Panc1 (cell line): ENCODE measurements around the gene IDUA. TPM values are rescaled to one million over a fixed set of nuclear protein-coding genes. Genes with fewer than 3 reads are reported as not detected.
A peak's percentile ranks its signal among the peaks of the same experiment; 100 is the strongest.

Experiments used
- ATAC-seq: fragments of 200-7000 bp; cut with Tn5 transposase; 2 replicates; pipeline ENCODE4 v1.9.1; 2020; ENCODE audit warnings: mild to moderate bottlenecking, moderate library complexity
- BruUV-seq: library from RNA; stranded (reverse); fragments of 400-500 nt; replicated peaks from 2 replicates; lab custom pipeline; 2021; lab: Mats Ljungman, UMichigan
- CTCF ChIA-PET: fragments of 300-600 bp; sonication (Branson Sonifier 250); formaldehyde crosslinking; loops from one replicate; lab custom pipeline; 2022; ENCODE audit warnings: antibody characterized with exemption; lab: Charles Lee
- POLR2A ChIA-PET: fragments of 300-600 bp; sonication (Branson Sonifier 250); formaldehyde crosslinking; loops from one replicate; lab custom pipeline; 2022; ENCODE audit warnings: antibody characterized with exemption; lab: Charles Lee
- DNase-seq: peaks from one replicate; pipeline ENCODE4 v3.0.0-alpha.2; 2010; ENCODE audit warnings: low read depth, low spot score
- H3K27ac ChIP-seq: 2 replicates; pipeline ENCODE4 v1.5.1; 2011; ENCODE audit warnings: mild to moderate bottlenecking, low read length, inconsistent platforms
- H3K27me3 ChIP-seq: fragments of 200-500 bp; sonication (Bioruptor generic); 2 replicates; pipeline ENCODE4 v1.6.0; 2014; ENCODE audit warnings: low read length, inconsistent platforms; ENCODE audit not compliant: control insufficient read depth, insufficient read depth
- H3K36me3 ChIP-seq: fragments of 200-500 bp; sonication (Bioruptor generic); 2 replicates; pipeline ENCODE4 v1.5.1; 2014; ENCODE audit warnings: inconsistent platforms, mild to moderate bottlenecking, low read length, moderate library complexity; ENCODE audit not compliant: control insufficient read depth, insufficient read depth
- H3K4me1 ChIP-seq: 2 replicates; pipeline ENCODE4 v1.5.1; 2011; ENCODE audit warnings: inconsistent platforms, mild to moderate bottlenecking, low read length, moderate library complexity; ENCODE audit not compliant: control insufficient read depth, insufficient read depth
- H3K4me3 ChIP-seq, 2 experiments: 2 replicates each; pipeline ENCODE4 v1.5.1; 2011 to 2012; ENCODE audit warnings: low read depth in 2 of 2, low read length in 2 of 2, mild to moderate bottlenecking in 2 of 2, inconsistent platforms in 1 of 2, moderate library complexity in 1 of 2
- H3K9me3 ChIP-seq: fragments of 200-500 bp; sonication (Bioruptor generic); 2 replicates; pipeline ENCODE4 v1.5.1; 2014; ENCODE audit warnings: low read depth, mild to moderate bottlenecking, inconsistent platforms, low read length, moderate library complexity; ENCODE audit not compliant: control insufficient read depth, insufficient read depth
- CTCF ChIP-seq: fragments of 450-650 bp; IDR thresholded peaks from 2 replicates; pipeline ENCODE4 v1.5.1; 2017; ENCODE audit warnings: mild to moderate bottlenecking
- POLR2AphosphoS5 ChIP-seq: IDR thresholded peaks from 2 replicates; pipeline ENCODE4 v1.6.1; 2012; ENCODE audit warnings: mild to moderate bottlenecking, low read depth, low read length, moderate library complexity
- REST ChIP-seq, 2 experiments: IDR thresholded peaks; 2 replicates each; pipeline ENCODE4 v1.6.1; 2011 to 2012; ENCODE audit warnings: low read depth in 2 of 2, control low read depth in 1 of 2, low read length in 1 of 2, mild to moderate bottlenecking in 1 of 2, moderate library complexity in 1 of 2; ENCODE audit not compliant: insufficient read depth in 1 of 2
- SIN3A ChIP-seq: IDR thresholded peaks from 2 replicates; pipeline ENCODE4 v1.6.1; 2012; ENCODE audit warnings: low read depth, mild to moderate bottlenecking, low read length, moderate library complexity, borderline replicate concordance; ENCODE audit not compliant: insufficient read depth
- TCF7L2 ChIP-seq: IDR thresholded peaks from 2 replicates; pipeline ENCODE4 v1.6.1; 2011; ENCODE audit warnings: mild to moderate bottlenecking, low read depth, low read length, inconsistent platforms
- in situ Hi-C: cut with HindIII; loops from 2 replicates; pipeline ENCODE4 v1.10.0; 2016; ENCODE audit warnings: low sequenced_read_pairs, low pct_unique_long_range_greater_than_20kb
- intact Hi-C: fragments of 100-400 bp; cut with micrococcal nuclease; formaldehyde crosslinking; loops from one replicate; pipeline ENCODE4 v1.10.0; 2022; ENCODE audit not compliant: unreplicated experiment
- total RNA-seq: library from RNA; stranded (reverse); gene quantifications from one replicate; pipeline ENCODE4 v1.2.1, GENCODE V29; 2021; ENCODE audit not compliant: unreplicated experiment

IDUA gene
- total RNA-seq, 1 experiment from 2014 or later = 30.6 TPM

- H3K4me3 ChIP-seq = peak overlapping the region; percentile 56 to 62
- H3K27ac ChIP-seq = no peak overlapping the region
- no peaks in the 10 kb centered on the region for H3K27me3 ChIP-seq
- no TSS peak for BruUV-seq
- POLR2A ChIA-PET = interaction anchor here (0.6 kb wide), 1 partner anchor 9 kb away, joined by 3 read pairs; no protein-coding TSS in a partner anchor
- peaks cover 6% of the 10 kb centered on the region; the same call in 1 of the 2 replicates for H3K4me1 ChIP-seq
- in situ Hi-C loops = no loop called here
- CTCF ChIA-PET = interaction anchor here (0.6 kb wide), 1 partner anchor 820 kb away, joined by 5 read pairs; no protein-coding TSS in a partner anchor
- no peaks in the 10 kb centered on the region for H3K36me3 ChIP-seq
- no peak for TF ChIP-seq REST (IDR thresholded peaks at IDR 0.05; ENCODE audit: insufficient read depth in 1 of 2, low read depth in 2 of 2, low read length in 1 of 2)
- no peak for TF ChIP-seq CTCF
- no peak for TF ChIP-seq POLR2AphosphoS5
- TF ChIP-seq TCF7L2 = no peak
- TF ChIP-seq SIN3A = no peak
- DNase-seq (no peak), ATAC-seq (no peak)
- intact Hi-C loops = no loop called here
- H3K9me3 ChIP-seq = no peaks in the 10 kb centered on the region
Measured at GRCh38 chr4:971666-972500, 15.0 kb upstream of the IDUA start.

- intact Hi-C loops (no loop called here), in situ Hi-C loops (no loop called here)
- peak overlapping the region; percentile 56 to 62 for H3K4me3 ChIP-seq
- ATAC-seq (peak; percentile 75), DNase-seq (no peak)
- H3K4me1 ChIP-seq = peaks cover 6% of the 10 kb centered on the region; the same call in 1 of the 2 replicates
- H3K36me3 ChIP-seq = no peaks in the 10 kb centered on the region
- BruUV-seq = no TSS peak
- POLR2A ChIA-PET = no interaction called here
- H3K27ac ChIP-seq = peak overlapping the region; percentile 17; the same call in 1 of the 2 replicates
- H3K27me3 ChIP-seq = no peaks in the 10 kb centered on the region
- no peaks in the 10 kb centered on the region for H3K9me3 ChIP-seq
- TF ChIP-seq SIN3A (0 out of 2 replicates have a peak, but pooled peaks have one; percentile 60), TCF7L2 (no peak), REST (IDR thresholded peaks at IDR 0.05; ENCODE audit: insufficient read depth in 1 of 2, low read depth in 2 of 2, low read length in 1 of 2) (no peak)
- CTCF ChIA-PET = no interaction called here
Measured at GRCh38 chr4:972651-973424, 14.0 kb upstream of the IDUA start.
